ENCODE results near the gene RFFL. TPM values are rescaled to one million over a fixed set of nuclear protein-coding genes. Genes with fewer than 3 reads are reported as not detected.

RFFL gene
- total RNA-seq, 1 donor from 2014 or later = 31.5 TPM

DNA sequence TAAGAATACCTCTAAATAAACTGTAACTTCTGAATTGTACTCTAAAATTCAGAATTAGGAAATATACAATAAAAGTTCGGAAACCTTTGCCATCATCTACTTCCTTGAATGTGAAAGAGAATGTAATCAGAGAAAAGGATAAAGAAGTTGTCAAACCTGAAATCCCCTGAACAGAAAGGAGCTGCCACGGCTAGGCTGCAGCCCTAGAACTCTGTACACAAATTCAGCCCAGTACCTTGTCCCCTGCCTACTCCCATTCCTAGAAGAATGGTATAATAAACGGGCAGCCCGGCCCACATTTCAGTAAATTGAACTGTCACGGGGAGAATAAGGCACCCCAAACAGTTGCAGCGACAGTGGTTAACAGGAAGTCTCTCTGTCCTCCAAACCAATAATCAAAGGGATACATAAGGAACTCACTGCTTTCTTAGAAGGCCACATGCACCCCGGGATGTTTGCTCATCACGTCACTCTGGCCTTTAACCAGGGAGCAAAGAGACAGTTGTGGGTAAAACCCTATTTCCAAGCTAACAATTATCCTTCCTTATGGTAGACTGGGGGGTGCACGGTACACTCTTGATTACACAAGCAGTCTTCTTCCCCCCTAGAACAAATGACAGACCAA lies 24.3 kb upstream of the RFFL start:
- TF ChIP-seq, protein P1, sequence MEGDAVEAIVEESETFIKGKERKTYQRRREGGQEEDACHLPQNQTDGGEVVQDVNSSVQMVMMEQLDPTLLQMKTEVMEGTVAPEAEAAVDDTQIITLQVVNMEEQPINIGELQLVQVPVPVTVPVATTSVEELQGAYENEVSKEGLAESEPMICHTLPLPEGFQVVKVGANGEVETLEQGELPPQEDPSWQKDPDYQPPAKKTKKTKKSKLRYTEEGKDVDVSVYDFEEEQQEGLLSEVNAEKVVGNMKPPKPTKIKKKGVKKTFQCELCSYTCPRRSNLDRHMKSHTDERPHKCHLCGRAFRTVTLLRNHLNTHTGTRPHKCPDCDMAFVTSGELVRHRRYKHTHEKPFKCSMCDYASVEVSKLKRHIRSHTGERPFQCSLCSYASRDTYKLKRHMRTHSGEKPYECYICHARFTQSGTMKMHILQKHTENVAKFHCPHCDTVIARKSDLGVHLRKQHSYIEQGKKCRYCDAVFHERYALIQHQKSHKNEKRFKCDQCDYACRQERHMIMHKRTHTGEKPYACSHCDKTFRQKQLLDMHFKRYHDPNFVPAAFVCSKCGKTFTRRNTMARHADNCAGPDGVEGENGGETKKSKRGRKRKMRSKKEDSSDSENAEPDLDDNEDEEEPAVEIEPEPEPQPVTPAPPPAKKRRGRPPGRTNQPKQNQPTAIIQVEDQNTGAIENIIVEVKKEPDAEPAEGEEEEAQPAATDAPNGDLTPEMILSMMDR (conservative IDR thresholded peaks at IDR 0.05; ENCODE audit: low read depth, low read length) = no peak
- DNase-seq (ENCODE audit: low read depth) = no peak
- H3K4me3 ChIP-seq (ENCODE audit: low read depth, low read length) = peak overlapping the region; percentile 73

DNA sequence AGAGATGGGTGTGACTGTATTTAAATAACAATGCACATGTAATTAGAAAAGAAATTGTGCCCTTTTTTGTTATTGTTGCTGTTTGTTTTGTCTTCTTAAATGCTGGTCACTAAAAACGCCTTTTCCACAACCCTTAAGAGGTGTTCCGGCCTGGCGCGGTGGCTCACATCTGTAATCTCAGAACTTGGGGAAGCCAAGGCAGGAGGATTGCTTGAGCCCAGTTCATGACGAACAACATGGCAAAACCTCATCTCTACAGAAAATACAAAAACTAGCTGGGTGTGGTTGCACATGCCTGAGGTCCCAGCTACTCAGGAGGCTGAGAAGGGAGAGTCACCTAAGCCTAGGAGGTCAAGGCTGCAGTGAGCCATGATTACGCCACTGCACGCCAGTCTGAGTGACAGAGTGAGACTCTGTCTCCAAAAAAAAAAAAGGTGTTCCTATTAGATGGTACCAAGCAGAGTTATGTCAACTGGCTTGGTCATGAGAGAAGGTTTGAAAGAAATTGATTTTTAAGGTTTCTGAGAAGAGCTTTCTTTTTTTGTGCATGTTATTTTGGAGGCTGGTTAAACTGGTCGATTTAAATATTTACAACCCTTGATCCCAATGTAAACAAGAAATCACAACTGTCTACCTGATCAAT lies 23.5 kb upstream of the RFFL start:
- H3K4me3 ChIP-seq (ENCODE audit: low read depth, low read length) = peak overlapping the region; percentile 73
- DNase-seq (ENCODE audit: low read depth) = no peak
- TF ChIP-seq, protein P1 (conservative IDR thresholded peaks at IDR 0.05; ENCODE audit: low read depth, low read length) = no peak

DNA sequence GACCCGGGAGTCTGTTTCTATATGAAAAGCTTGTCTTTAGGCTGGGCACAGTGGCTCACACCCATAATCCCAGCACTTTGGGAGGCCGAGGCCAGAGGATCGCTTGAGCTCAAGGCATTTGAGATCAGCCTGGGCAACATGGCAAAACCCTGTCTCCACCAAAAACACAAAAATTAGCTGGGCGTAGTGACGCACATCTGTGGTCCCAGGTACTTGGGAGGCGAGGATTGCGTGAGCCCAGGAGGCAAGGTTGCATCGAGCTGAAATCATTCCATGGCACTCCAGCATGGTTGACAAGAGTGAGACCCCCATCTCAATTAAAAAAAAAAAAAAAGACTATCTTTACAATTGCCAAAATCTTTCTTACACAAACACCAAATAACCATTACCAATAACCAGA lies 22.7 kb upstream of the RFFL start:
- H3K4me3 ChIP-seq (ENCODE audit: low read depth, low read length) = peak overlapping the region; percentile 73
- TF ChIP-seq, protein P1 (conservative IDR thresholded peaks at IDR 0.05; ENCODE audit: low read depth, low read length) = no peak
- DNase-seq (ENCODE audit: low read depth) = no peak

DNA sequence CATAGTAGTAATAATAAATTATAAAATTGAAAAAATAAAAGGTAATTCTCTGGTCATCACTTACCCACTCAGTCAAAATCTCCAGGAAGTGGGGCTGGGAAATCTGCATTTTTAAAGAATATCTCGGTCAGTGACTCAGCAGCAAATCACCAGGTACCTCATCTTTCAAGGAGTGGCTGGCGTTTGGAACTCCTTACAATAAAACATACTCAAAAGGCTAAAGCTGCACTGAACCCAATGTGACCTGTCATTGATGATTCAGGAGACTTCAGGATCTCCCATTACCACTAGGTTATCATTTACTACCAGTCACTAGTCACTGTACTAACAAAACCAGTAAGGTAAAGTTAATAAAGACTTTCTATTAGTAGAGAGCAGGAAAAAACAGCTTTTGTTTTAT lies 21.5 kb upstream of the RFFL start:
- no peak overlapping the region for H3K4me3 ChIP-seq (ENCODE audit: low read depth, low read length)
- TF ChIP-seq, protein P1 (conservative IDR thresholded peaks at IDR 0.05; ENCODE audit: low read depth, low read length) = no peak
- DNase-seq (ENCODE audit: low read depth) = no peak

DNA sequence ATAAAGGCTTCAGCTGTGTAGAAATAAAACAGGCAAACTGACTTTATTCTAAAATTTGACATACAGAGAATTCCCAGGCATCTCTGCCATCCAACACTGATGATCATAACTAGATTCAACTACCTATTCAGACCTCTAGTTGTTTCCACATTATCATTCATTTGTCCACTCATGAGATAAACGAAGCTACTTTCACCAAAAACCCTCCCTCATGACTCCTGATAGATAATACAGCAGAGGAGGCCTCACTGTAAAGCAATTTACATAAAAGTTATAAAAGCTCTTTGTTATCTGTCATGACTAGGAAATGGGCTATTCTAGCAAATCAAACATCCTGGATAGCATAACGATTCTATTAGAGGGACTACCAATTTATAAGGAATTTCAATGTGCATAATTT lies 19.6 kb upstream of the RFFL start:
- no peak for DNase-seq (ENCODE audit: low read depth)
- TF ChIP-seq, protein P1 (conservative IDR thresholded peaks at IDR 0.05; ENCODE audit: low read depth, low read length) = no peak
- no peak overlapping the region for H3K4me3 ChIP-seq (ENCODE audit: low read depth, low read length)

DNA sequence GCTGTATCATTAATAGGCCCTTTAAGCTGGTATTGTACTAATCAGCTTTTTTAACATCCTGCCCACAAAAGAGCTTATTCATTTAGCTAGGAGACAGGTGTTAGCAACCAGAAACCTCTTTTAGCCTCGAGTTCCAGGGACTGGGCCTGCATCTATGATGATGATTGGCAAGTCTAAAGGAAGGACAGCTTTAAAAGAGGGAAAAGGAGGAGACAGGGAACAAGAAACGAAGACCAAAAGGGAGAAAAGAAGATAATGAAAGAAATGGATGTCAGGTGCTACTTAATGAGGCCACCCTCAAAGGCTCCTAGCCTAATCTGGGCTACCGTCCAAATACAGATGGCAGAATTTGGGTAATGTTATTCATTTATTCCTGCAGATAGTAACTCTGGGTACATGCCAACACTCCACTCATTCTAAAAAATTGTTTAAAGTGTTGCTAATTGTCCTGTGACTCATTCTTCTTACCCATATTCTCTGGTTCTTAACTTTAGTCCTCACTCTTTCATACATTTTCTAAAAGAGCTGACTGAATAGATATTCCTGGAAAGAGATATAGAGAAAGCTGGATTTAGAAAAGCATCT lies 18.7 kb upstream of the RFFL start:
- TF ChIP-seq, protein P1 (conservative IDR thresholded peaks at IDR 0.05; ENCODE audit: low read depth, low read length) = no peak
- no peak for DNase-seq (ENCODE audit: low read depth)
- no peak overlapping the region for H3K4me3 ChIP-seq (ENCODE audit: low read depth, low read length)

All from epithelial cell of proximal tubule (primary cell).